HepG2 (cell line): ENCODE measurements around the gene TCAF1. TPM values are rescaled to one million over a fixed set of nuclear protein-coding genes. Genes with fewer than 3 reads are reported as not detected.

Source experiments
- CTCF ChIP-seq: sonication (generic); formaldehyde crosslinking; IDR thresholded peaks from 2 replicates; pipeline ENCODE4 v1.5.0; 2020; ENCODE audit warnings: mild to moderate bottlenecking, missing genetic modification reagents, moderate library complexity
- HBP1 ChIP-seq: IDR thresholded peaks from 2 replicates; pipeline ENCODE4 v1.6.1; 2016; ENCODE audit warnings: low read depth, control low read depth
- MLLT10 ChIP-seq: sonication (generic); formaldehyde crosslinking; IDR thresholded peaks from 2 replicates; pipeline ENCODE4 v1.4.0; 2020; ENCODE audit warnings: missing genetic modification reagents
- MLX ChIP-seq: IDR thresholded peaks from 2 replicates; pipeline ENCODE4 v1.6.1; 2016
- MTA1 ChIP-seq: sonication (generic); formaldehyde crosslinking; IDR thresholded peaks from 2 replicates; pipeline ENCODE4 v1.4.0; 2020; ENCODE audit warnings: missing genetic modification reagents, mild to moderate bottlenecking, borderline replicate concordance
- NFIB ChIP-seq: sonication (generic); formaldehyde crosslinking; IDR thresholded peaks from 2 replicates; pipeline ENCODE4 v1.9.0; 2021; ENCODE audit warnings: missing genetic modification reagents, mild to moderate bottlenecking, borderline replicate concordance
- PHF5A ChIP-seq: IDR thresholded peaks from one replicate; pipeline ENCODE4 v1.6.1; 2018; ENCODE audit warnings: low read depth, missing genetic modification reagents; ENCODE audit not compliant: unreplicated experiment
- RFXANK ChIP-seq: IDR thresholded peaks from 2 replicates; pipeline ENCODE4 v1.6.1; 2016
- RNF219 ChIP-seq: sonication (generic); formaldehyde crosslinking; IDR thresholded peaks from 2 replicates; pipeline ENCODE4 v1.5.0; 2020; ENCODE audit warnings: mild to moderate bottlenecking, missing genetic modification reagents
- SOX6 ChIP-seq, 2 experiments: fragments of 450-650 bp in 1 of 2; sonication (generic) in 1 of 2; formaldehyde crosslinking in 1 of 2; IDR thresholded peaks; 2 replicates each; pipeline versions ENCODE4 v1.4.0 to v1.6.1; 2017 to 2020; ENCODE audit warnings: antibody characterized with exemption in 1 of 2, mild to moderate bottlenecking in 1 of 2, missing genetic modification reagents in 1 of 2
- SYNCRIP ChIP-seq: fragments of 200-400 bp; formaldehyde crosslinking; IDR thresholded peaks from 2 replicates; pipeline ENCODE4 v1.6.1; 2018; ENCODE audit warnings: mild to moderate bottlenecking, low read depth, low read length; ENCODE audit not compliant: insufficient read depth
- TFAP4 ChIP-seq: sonication (generic); IDR thresholded peaks from 2 replicates; pipeline ENCODE4 v1.6.1; 2016; ENCODE audit warnings: low read depth, borderline replicate concordance
- TP53 ChIP-seq: sonication (generic); formaldehyde crosslinking; conservative IDR thresholded peaks from 2 replicates; pipeline ENCODE4 v1.4.0; 2020; ENCODE audit warnings: missing genetic modification reagents
- ZBTB10 ChIP-seq: sonication (generic); formaldehyde crosslinking; IDR thresholded peaks from 2 replicates; pipeline ENCODE4 v1.4.0; 2020; ENCODE audit warnings: missing genetic modification reagents, borderline replicate concordance
- ZFP36L1 ChIP-seq: sonication (generic); formaldehyde crosslinking; IDR thresholded peaks from 2 replicates; pipeline ENCODE4 v1.8.0; 2022; ENCODE audit warnings: mild to moderate bottlenecking, missing genetic modification reagents, moderate library complexity
- ZNF207 ChIP-seq: fragments of 450-650 bp; IDR thresholded peaks from 2 replicates; pipeline ENCODE4 v1.6.1; 2016; ENCODE audit warnings: antibody characterized with exemption, borderline replicate concordance
- ZNF263 ChIP-seq: sonication (generic); formaldehyde crosslinking; IDR thresholded peaks from 2 replicates; pipeline ENCODE4 v1.4.0; 2020; ENCODE audit warnings: missing genetic modification reagents
- ZNF484 ChIP-seq: sonication (generic); formaldehyde crosslinking; IDR thresholded peaks from 2 replicates; pipeline ENCODE4 v1.5.1; 2020; ENCODE audit warnings: mild to moderate bottlenecking, low read depth, missing genetic modification reagents, borderline replicate concordance
- ZNF724P ChIP-seq: sonication (generic); formaldehyde crosslinking; IDR thresholded peaks from 2 replicates; pipeline ENCODE4 v1.8.0; 2022; ENCODE audit warnings: missing genetic modification reagents, borderline replicate concordance
- ZNF891 ChIP-seq: sonication (generic); formaldehyde crosslinking; IDR thresholded peaks from 2 replicates; pipeline ENCODE4 v1.5.0; 2020; ENCODE audit warnings: mild to moderate bottlenecking, missing genetic modification reagents
- polyA plus RNA-seq, 8 experiments: library from polyadenylated mRNA; depleted of rRNA in 3 of 8; stranded (reverse) in 7 of 8; unstranded in 1 of 8; fragments of >200 nt; fragmentation: Illumina TruSeq in 4 of 8; extraction: Trizol in 4 of 8; gene quantifications; 2 replicates each; pipeline versions ENCODE4 v1.2.1 to v1.2.3, GENCODE V29; 2011 to 2016; ENCODE audit warnings: low read depth in 4 of 8, missing spikeins in 1 of 8, mixed read lengths in 1 of 8; ENCODE audit not compliant: insufficient read depth in 1 of 8
- total RNA-seq, 5 experiments: library from RNA; depleted of rRNA; stranded (reverse); fragments of >200 nt; fragmentation: Illumina TruSeq; extraction: Trizol; gene quantifications; 2 replicates each; pipeline ENCODE4 v1.2.3, GENCODE V29; 2016; ENCODE audit warnings: low read depth in 1 of 5

The TCAF1 gene
- total and polyA plus RNA-seq, 2 of the 13 experiments (the other 11 are each of a cell fraction or from before 2014, with no cell fraction given): 36.2 to 101 TPM

GRCh38 chr7:143892527-143893300 lies 9.3 kb downstream of the TCAF1 start (continued):
- peak; percentile 78 for TF ChIP-seq CTCF (CRISPR knock-in tag)
- no peak for TF ChIP-seq PHF5A (CRISPR knock-in tag)
- no peak for TF ChIP-seq TFAP4
- TF ChIP-seq ZBTB10: no peak
- TF ChIP-seq ZNF207: no peak
- no peak for TF ChIP-seq ZNF891
- no peak for TF ChIP-seq RNF219 (CRISPR knock-in tag)
- TF ChIP-seq MTA1: no peak
- TF ChIP-seq ZNF724P: no peak
- TF ChIP-seq TP53 (CRISPR knock-in tag): no peak
- no peak for TF ChIP-seq HBP1 (CRISPR knock-in tag)
- no peak for TF ChIP-seq SYNCRIP
- no peak for TF ChIP-seq ZFP36L1 (CRISPR knock-in tag)
- TF ChIP-seq SOX6 (IDR thresholded peaks at IDR 0.05): no peak
- TF ChIP-seq SOX6 (CRISPR knock-in tag; IDR thresholded peaks at IDR 0.05): no peak
- TF ChIP-seq ZNF263: no peak
- no peak for TF ChIP-seq MLX (CRISPR knock-in tag)
- TF ChIP-seq MLLT10 (CRISPR knock-in tag): no peak
- TF ChIP-seq RFXANK (CRISPR knock-in tag): no peak
- TF ChIP-seq NFIB (CRISPR knock-in tag): no peak
- no peak for TF ChIP-seq ZNF484
